CD4-positive, alpha-beta T cell treated with Interleukin-17A for 1 hour (primary cell): ENCODE data around the gene ZMIZ1.

Experiments used
- DNase-seq: peaks from one replicate; pipeline ENCODE4 v3.0.0-alpha.2; 2020

Gene ZMIZ1

DNA sequence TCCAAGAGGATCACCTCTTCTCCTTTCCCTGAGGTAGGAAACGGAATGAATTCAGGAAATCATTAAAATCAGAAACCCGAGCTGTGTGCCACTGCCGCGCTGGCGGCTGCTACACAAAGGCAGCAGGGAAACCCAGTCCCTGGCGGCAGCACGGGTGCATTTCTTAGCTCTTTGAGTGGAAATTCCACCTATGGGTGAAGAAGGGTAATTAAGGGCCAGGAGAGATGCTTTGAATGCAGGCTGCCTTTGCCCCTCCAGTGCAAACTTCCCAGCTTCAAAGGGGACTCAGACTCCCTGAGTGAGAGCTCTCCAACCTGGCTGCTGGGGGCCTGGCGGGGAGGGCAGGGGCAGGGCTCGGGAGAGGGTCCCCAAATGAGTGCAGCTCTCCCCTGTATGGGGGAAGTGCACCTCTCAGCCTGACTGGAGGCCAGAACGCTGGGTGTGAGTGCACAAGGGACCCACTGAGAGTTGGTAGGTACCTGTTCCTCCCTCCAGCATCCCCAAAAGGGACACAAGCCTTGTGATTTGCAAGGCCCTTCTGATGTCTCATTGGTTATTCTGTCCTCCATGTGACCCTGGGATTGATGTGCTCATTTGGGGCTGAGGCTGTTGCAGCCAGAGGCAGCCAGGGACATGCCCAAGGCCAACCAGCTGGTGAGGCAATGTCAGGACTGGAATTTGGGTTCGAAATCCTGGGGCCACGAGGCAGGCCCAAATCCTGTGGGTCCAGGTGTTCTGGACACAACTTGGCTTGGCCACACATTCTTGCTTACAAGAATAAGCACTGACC, 16.3 kb upstream of the ZMIZ1 start:
- peak; percentile 40 for DNase-seq

DNA sequence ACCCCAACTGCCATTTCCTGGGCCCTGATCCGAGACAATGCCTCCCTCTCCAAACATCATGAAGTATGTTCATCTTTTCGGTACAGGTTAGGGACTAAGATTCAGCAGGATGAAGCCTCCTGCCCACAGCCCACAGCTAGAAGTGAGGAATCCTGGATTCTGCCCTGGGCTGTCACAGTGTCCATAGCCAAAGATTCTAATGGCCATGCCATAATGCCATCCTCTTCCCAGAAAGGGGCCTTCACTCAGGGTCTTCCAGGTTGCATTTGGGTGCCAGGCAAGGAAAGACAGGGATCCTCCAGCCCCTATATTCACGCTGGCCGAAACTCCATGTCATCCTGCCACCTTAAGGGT, 15.7 kb upstream of the ZMIZ1 start:
- DNase-seq: no peak

GRCh38 chr10:79053481-79054202, 15.1 kb upstream of the ZMIZ1 start:
- no peak for DNase-seq

GRCh38 chr10:79054203-79055099, 14.3 kb upstream of the ZMIZ1 start:
- no peak for DNase-seq

- DNase-seq: no peak
These were observed 13.5 kb upstream of the ZMIZ1 start for GRCh38 chr10:79055100-79055782.

GRCh38 chr10:79055892-79056291, 12.9 kb upstream of the ZMIZ1 start:
- no peak for DNase-seq

DNA sequence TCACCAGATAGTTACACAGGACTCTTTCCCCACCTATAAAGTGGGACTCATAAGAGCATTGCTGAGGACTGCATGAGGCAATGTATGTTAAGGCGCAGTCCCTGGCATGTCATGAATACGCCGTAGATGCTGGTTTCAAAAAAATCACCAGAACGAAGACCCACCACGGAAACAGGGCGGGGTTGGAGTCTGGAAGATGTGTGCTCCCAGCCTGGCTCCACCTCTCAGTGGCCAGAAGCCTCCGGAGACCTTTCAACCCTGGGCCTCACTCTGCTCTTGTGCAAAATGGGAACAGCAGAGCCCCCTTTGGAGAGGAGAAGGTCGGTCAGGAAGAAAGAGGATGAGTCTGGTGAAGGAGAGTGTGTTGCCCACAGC, 12.4 kb upstream of the ZMIZ1 start:
- no peak for DNase-seq

- no peak for DNase-seq
These were observed 11.9 kb upstream of the ZMIZ1 start for GRCh38 chr10:79056736-79057391.

GRCh38 chr10:79057481-79058275, 11.1 kb upstream of the ZMIZ1 start:
- no peak for DNase-seq

DNA sequence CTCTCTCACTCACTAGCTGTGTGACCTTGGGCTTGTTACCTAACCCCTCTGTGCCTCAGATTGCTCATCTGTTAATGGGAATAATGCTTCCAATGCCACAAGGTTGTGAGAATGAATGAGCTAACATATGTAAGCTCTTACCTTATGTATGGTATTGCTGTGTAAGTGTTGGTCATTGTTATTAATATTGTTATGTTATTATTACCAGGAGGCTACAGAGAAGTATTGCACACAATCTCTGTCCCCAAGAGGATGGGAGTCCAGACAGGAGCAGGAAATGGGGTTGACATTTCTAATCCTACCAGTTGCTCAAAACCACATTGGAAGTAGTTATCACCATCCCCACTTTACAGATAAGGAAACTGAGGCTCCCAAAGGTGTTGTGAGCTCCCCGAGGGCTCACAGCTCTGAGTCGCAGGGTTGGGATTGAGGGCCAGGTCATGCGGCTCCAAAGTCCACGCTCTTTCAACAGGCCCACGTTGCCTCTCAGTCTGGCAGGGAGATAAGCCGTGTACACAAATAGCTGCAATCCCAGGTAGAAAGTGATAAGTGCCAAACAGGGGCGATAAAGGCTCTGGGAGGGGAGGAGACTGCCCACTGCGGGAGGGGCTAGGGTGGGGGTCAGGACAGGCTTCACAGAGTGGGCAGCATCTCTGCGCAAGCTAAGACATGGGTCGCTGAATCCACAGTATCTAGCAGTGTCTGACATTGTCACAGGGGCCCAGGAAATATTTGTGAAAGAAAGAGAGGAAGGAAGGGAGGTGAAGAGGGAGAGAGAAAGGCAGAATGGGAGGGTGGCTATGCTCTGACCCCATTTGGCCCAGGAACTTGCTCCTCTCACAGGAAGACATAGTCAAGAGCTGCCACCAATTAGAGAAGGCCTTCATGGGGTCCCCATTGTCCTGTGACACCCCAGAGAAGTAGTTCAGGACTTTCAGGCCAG, 9.6 kb upstream of the ZMIZ1 start:
- DNase-seq: no peak

DNA sequence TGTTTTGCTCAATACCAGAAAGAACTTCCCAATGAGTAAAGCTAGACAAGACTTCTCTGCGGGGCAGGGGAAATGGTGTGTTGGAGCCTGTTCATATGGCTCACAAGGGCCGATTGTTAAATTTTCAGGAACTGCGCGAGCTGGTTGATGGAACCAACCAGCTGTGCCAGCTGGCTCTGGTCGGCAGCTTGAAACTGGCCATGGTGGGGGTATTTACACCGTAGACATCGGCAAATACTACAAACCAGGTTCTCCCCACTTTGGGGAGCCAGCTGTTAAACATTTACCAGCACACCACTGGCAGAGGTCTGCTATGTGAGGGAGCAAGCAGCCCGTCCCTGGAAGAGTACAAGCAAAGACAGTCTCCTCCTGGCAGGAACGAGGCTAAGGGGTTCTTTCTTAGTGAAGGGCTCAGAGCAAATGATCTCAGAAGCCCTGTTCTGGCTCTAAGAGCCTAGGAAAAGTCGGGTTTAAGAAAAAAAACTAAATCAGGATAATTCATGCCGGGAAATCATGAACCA, 8.8 kb upstream of the ZMIZ1 start:
- no peak for DNase-seq

DNA sequence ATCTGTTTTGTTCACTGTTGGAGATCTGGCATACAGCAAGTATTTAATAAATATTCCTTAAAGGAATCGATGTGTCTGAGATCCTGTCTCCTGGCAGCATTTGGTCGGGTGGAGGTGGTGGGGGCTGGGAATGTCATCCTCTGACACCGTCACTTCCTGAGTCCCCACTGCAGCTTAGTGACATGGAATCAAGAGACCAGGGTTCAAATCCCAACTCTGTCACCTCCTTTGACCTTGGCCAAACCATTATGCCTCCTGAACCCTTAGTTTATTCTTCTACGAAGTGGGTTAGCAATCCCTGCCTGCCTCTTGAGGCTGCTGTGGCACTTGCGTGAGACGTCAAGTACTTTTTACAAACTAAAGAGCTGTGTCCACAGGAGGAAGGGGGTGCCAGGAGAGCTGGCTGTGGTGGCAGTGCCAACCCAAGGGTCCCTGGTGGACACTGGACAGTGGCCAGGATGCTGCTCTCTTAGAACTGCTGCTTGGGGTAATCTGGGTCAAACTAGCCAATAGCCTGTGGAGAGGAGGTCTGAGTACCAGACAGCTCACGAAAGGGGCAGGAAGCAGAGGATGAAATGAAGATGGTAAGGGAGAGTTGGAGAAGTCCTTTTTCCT, 8.0 kb upstream of the ZMIZ1 start:
- DNase-seq: no peak

GRCh38 chr10:79061441-79062315, 7.1 kb upstream of the ZMIZ1 start:
- DNase-seq: no peak

- DNase-seq: no peak
These were observed 5.7 kb upstream of the ZMIZ1 start for GRCh38 chr10:79063071-79063491.

DNA sequence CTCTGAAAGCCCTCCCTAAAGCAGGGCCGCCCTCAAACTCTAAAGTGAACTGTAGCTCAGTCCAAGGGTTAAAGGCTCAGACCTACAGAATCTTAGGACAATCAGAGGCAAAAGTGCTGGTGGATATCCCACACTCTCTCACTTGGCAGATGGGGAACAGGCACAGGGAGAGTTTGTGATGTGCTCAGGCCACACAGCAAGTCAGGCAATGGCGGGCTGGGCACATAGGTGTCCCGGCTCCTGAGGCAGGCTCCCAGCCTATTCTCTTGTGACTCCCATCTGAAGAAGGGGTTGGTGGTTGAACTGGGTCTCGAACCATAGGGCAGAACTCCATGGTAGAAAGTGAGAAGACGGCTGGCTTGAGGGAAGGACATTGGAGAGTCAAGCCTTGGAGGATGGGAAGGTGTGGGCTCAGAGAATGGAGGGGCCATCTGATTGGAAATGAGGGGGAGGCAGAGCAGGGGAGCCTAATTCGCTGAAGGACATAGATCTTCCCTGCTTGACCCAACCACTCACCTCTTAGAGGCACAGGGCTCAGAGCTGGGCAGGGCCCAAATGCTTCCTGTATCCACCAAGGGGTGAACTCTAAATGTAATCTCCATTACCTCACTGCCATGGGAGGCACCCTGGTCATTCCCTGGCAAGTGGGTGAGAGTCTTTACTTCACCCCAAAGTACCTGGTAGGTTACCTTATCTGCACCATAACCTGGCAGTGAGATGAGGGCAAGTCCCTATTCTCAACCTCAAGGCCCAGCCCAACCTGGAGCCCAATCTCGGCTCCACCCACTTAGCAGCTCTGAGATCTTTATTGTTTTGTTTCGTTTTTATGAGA, 4.9 kb upstream of the ZMIZ1 start:
- peak; percentile 65 for DNase-seq

GRCh38 chr10:79065091-79065551, 3.6 kb upstream of the ZMIZ1 start:
- DNase-seq: no peak

DNA sequence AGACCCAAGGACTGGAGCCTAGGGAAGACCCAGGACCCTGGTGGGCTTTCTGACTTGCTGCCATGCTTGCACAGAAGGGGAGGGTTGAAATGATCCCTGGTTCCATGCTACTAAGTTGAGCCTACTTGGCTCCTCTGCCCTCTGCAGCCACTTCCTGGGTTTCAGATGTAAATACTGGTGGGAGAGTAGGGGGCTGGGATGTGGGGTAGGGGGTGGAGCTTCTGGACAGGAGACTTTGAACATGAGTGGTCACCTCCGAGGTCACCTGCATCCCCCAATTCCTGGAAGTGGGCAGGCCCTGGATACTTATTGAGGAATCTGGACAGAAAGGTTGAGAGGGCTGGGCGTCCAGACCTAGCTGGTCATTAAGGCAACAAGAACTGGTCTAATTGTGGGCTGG, 2.9 kb upstream of the ZMIZ1 start:
- no peak for DNase-seq
